ENCODE data around the gene LRRN2. TPM values are rescaled to one million over a fixed set of nuclear protein-coding genes. Genes with fewer than 3 reads are reported as not detected.

LRRN2 gene
- total and polyA plus RNA-seq, 2 experiments from 2014 or later: 0.74 to 2.6 TPM

- Histone ChIP-seq H3K4me2 (no peak overlapping the region), H4K20me1 (replicated peaks; ENCODE audit: insufficient read depth) (no peaks in the 10 kb centered on the region), H3K4me1 (ENCODE audit: insufficient read depth) (peaks cover 6% of the 10 kb centered on the region; the same call in 1 of the 2 replicates), H3K9me2 (ENCODE audit: insufficient read depth) (no peaks in the 10 kb centered on the region), H3K27ac (ENCODE audit: low read depth) (no peak overlapping the region), H3K36me3 (ENCODE audit: insufficient read depth) (no peaks in the 10 kb centered on the region), H2AFZ (no peak overlapping the region), H3K4me3 (no peak overlapping the region), H3F3A (replicated peaks; ENCODE audit: low read depth) (no peaks in the 10 kb centered on the region), H3K27me3 (ENCODE audit: insufficient read depth) (no peaks in the 10 kb centered on the region), H3K79me2 (replicated peaks; ENCODE audit: insufficient read depth) (no peaks in the 10 kb centered on the region)
- Mint-ChIP-seq H3K9me3 (no peaks in the 10 kb centered on the region), H3K27ac (no peak overlapping the region), H3K27me3 (ENCODE audit: insufficient read depth, low read depth, poor library complexity) (no peaks in the 10 kb centered on the region), H3K4me1 (peaks cover 20% of the 10 kb centered on the region), H3K36me3 (ENCODE audit: low read depth) (no peaks in the 10 kb centered on the region), H3K4me3 (no peak overlapping the region)
- no peak for TF ChIP-seq NANOG (IDR thresholded peaks at IDR 0.05; ENCODE audit: borderline replicate concordance)
- no peak for TF ChIP-seq ZNF462 (CRISPR knock-in tag; IDR thresholded peaks at IDR 0.05)
- ATAC-seq (no peak), DNase-seq (ENCODE audit: low spot score) (no peak)
Observed at GRCh38 chr1:204641455-204641854, 44.1 kb downstream of the LRRN2 start.

- no peak overlapping the region for H3K4me3 ChIP-seq
- no peaks in the 10 kb centered on the region for H3K27me3 ChIP-seq (ENCODE audit: insufficient read depth)
- H2AFZ ChIP-seq: no peak overlapping the region
- H3K79me2 ChIP-seq (replicated peaks; ENCODE audit: insufficient read depth): no peaks in the 10 kb centered on the region
- H4K20me1 ChIP-seq (replicated peaks; ENCODE audit: insufficient read depth): no peaks in the 10 kb centered on the region
- H3F3A ChIP-seq (replicated peaks; ENCODE audit: low read depth): no peaks in the 10 kb centered on the region
- H3K27ac ChIP-seq (ENCODE audit: low read depth): no peak overlapping the region
- TF ChIP-seq POLR2AphosphoS5 (IDR thresholded peaks at IDR 0.05; ENCODE audit: low read depth) (no peak), STAT1 (IDR thresholded peaks at IDR 0.05; ENCODE audit: unreplicated experiment) (no peak)
- TF ChIP-seq, protein P1, sequence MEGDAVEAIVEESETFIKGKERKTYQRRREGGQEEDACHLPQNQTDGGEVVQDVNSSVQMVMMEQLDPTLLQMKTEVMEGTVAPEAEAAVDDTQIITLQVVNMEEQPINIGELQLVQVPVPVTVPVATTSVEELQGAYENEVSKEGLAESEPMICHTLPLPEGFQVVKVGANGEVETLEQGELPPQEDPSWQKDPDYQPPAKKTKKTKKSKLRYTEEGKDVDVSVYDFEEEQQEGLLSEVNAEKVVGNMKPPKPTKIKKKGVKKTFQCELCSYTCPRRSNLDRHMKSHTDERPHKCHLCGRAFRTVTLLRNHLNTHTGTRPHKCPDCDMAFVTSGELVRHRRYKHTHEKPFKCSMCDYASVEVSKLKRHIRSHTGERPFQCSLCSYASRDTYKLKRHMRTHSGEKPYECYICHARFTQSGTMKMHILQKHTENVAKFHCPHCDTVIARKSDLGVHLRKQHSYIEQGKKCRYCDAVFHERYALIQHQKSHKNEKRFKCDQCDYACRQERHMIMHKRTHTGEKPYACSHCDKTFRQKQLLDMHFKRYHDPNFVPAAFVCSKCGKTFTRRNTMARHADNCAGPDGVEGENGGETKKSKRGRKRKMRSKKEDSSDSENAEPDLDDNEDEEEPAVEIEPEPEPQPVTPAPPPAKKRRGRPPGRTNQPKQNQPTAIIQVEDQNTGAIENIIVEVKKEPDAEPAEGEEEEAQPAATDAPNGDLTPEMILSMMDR (conservative IDR thresholded peaks at IDR 0.05; ENCODE audit: low read depth in 2 of 2): peak in 1 of 2 experiments; percentile 48; a peak in 2 of 4 replicates
- TF ChIP-seq, protein P2, sequence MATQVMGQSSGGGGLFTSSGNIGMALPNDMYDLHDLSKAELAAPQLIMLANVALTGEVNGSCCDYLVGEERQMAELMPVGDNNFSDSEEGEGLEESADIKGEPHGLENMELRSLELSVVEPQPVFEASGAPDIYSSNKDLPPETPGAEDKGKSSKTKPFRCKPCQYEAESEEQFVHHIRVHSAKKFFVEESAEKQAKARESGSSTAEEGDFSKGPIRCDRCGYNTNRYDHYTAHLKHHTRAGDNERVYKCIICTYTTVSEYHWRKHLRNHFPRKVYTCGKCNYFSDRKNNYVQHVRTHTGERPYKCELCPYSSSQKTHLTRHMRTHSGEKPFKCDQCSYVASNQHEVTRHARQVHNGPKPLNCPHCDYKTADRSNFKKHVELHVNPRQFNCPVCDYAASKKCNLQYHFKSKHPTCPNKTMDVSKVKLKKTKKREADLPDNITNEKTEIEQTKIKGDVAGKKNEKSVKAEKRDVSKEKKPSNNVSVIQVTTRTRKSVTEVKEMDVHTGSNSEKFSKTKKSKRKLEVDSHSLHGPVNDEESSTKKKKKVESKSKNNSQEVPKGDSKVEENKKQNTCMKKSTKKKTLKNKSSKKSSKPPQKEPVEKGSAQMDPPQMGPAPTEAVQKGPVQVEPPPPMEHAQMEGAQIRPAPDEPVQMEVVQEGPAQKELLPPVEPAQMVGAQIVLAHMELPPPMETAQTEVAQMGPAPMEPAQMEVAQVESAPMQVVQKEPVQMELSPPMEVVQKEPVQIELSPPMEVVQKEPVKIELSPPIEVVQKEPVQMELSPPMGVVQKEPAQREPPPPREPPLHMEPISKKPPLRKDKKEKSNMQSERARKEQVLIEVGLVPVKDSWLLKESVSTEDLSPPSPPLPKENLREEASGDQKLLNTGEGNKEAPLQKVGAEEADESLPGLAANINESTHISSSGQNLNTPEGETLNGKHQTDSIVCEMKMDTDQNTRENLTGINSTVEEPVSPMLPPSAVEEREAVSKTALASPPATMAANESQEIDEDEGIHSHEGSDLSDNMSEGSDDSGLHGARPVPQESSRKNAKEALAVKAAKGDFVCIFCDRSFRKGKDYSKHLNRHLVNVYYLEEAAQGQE (IDR thresholded peaks at IDR 0.05; ENCODE audit: unreplicated experiment): no peak
- TF ChIP-seq, protein P3, sequence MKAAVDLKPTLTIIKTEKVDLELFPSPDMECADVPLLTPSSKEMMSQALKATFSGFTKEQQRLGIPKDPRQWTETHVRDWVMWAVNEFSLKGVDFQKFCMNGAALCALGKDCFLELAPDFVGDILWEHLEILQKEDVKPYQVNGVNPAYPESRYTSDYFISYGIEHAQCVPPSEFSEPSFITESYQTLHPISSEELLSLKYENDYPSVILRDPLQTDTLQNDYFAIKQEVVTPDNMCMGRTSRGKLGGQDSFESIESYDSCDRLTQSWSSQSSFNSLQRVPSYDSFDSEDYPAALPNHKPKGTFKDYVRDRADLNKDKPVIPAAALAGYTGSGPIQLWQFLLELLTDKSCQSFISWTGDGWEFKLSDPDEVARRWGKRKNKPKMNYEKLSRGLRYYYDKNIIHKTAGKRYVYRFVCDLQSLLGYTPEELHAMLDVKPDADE (IDR thresholded peaks at IDR 0.05): no peak
- peaks cover 13% of the 10 kb centered on the region for H3K4me1 Mint-ChIP-seq
- no peaks in the 10 kb centered on the region for H3K4me1 ChIP-seq (ENCODE audit: insufficient read depth)
- H3K9me2 ChIP-seq (ENCODE audit: insufficient read depth): no peaks in the 10 kb centered on the region
- no peak overlapping the region for H3K4me2 ChIP-seq
- H3K36me3 Mint-ChIP-seq (ENCODE audit: low read depth): no peaks in the 10 kb centered on the region
- DNase-seq (ENCODE audit: low spot score): no peak
- no peak overlapping the region for H3K27ac Mint-ChIP-seq
- H3K36me3 ChIP-seq (ENCODE audit: insufficient read depth): no peaks in the 10 kb centered on the region
- H3K27me3 Mint-ChIP-seq (ENCODE audit: insufficient read depth, low read depth, poor library complexity): peaks cover 2% of the 10 kb centered on the region
- H3K4me3 Mint-ChIP-seq: no peak overlapping the region
- ATAC-seq: peak; percentile 24; the same call in 1 of the 3 replicates
- H3K9me3 Mint-ChIP-seq: no peaks in the 10 kb centered on the region
Observed at GRCh38 chr1:204640578-204640977, 45.0 kb downstream of the LRRN2 start.

Measured in GM23338 (cell line).